Esophagus (tissue), 2 donors: ENCODE data around the gene WNT2B. TPM values are rescaled to one million over a fixed set of nuclear protein-coding genes. Genes with fewer than 3 reads are reported as not detected.
A peak's percentile ranks its signal among the peaks of the same experiment; 100 is the strongest.

ENCODE experiments used
- H3K27ac ChIP-seq, 2 donors: one replicate each; pipeline ENCODE4 v1.5.1; 2013; ENCODE audit warnings: low read depth in 2 of 2, mild to moderate bottlenecking in 2 of 2, inconsistent platforms in 1 of 2, low read length in 1 of 2, moderate library complexity in 1 of 2
- H3K27me3 ChIP-seq, 2 donors: one replicate each; pipeline ENCODE4 v1.6.1; 2013; ENCODE audit warnings: low read length in 2 of 2, control low read depth in 1 of 2, mild to moderate bottlenecking in 1 of 2; ENCODE audit not compliant: insufficient read depth in 2 of 2, control insufficient read depth in 1 of 2
- H3K36me3 ChIP-seq, 2 donors: one replicate each; pipeline ENCODE4 v1.6.1; 2013; ENCODE audit warnings: low read length in 1 of 2; ENCODE audit not compliant: control insufficient read depth in 2 of 2, insufficient read depth in 2 of 2
- H3K4me1 ChIP-seq, 2 donors: one replicate each; pipeline ENCODE4 v1.6.1; 2013; ENCODE audit warnings: low read length in 1 of 2; ENCODE audit not compliant: control insufficient read depth in 2 of 2, insufficient read depth in 2 of 2
- H3K4me3 ChIP-seq, 2 donors: one replicate each; pipeline ENCODE4 v1.5.1; 2013; ENCODE audit warnings: low read length in 2 of 2, mild to moderate bottlenecking in 2 of 2, low read depth in 1 of 2, moderate library complexity in 1 of 2
- H3K9me3 ChIP-seq, 2 donors: one replicate each; pipeline ENCODE4 v1.6.1; 2013; ENCODE audit warnings: mild to moderate bottlenecking in 2 of 2, low read depth in 1 of 2, low read length in 1 of 2, moderate library complexity in 1 of 2; ENCODE audit not compliant: control insufficient read depth in 2 of 2, insufficient read depth in 1 of 2
- WGBS, 2 donors: extraction: QIAGEN DNeasy Blood & Tissue Kit; methylation state at CpG; one replicate each; pipeline ENCODE4 v1.1.7; 2013; 5-methylcytosine and 5-hydroxymethylcytosine counted together
- polyA plus RNA-seq, 2 donors: library from polyadenylated mRNA; stranded (reverse); fragments of 200-250 nt; gene quantifications; one replicate each; pipeline ENCODE4 v1.2.3, GENCODE V29; 2013
- donor health status: healthy with polysubstance abuse.
- donor health status: Bipolar disorder and iron deficiency.

The WNT2B gene
- polyA plus RNA-seq, 2 donors, result 2.2 to 3.2 TPM

DNA sequence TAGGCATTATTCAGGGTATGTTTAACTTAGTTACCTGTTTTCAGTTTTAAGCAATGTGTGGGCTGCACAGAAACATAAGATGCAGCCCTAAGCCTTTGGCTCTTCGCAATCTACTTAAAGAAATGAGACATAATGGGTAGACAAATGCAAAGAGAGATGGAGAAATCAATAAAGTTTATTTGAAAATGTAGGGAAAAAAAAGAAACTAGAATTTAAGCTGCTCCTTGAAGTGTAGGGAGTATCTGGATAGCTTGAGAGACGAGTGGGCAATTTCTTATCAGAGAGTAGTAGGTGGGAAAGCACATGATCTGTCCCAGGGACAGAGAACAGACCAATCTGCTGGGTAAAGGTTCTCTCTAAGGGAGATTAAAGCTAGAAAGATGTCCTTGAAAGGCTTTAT, 8.9 kb downstream of the WNT2B start:
- Histone ChIP-seq H3K27ac (no peak overlapping the region), H3K27me3 (no peaks in the 10 kb centered on the region), H3K9me3 (no peaks in the 10 kb centered on the region), H3K36me3 (peaks cover 0 to 4% of the 10 kb centered on the region in 2 donors), H3K4me1 (peaks cover 0 to 13% of the 10 kb centered on the region in 2 donors), H3K4me3 (no peak overlapping the region)
- WGBS, 2 donors, result 74 to 82% methylated on average over 2 of the region's 2 CpGs

DNA sequence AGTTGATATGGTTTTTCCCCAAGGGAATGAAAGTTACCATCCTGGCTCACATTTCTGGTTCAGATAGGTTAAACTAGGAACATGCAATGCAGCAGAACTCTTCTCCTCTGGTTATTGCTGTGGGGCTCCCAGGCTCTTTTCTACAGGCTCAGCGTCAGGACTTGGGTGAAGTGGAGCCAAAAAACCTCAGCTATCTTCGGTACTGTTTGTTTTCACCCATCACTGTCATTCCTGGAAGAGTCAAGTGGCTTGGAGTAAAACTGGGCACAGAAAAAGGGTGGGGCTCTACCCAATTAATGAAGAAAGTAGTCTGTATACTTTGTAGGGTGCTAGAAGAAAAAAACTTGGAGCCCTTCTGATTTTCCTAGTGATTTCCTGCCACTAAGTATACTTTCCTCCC, 9.4 kb downstream of the WNT2B start:
- H3K27ac ChIP-seq, result no peak overlapping the region

DNA sequence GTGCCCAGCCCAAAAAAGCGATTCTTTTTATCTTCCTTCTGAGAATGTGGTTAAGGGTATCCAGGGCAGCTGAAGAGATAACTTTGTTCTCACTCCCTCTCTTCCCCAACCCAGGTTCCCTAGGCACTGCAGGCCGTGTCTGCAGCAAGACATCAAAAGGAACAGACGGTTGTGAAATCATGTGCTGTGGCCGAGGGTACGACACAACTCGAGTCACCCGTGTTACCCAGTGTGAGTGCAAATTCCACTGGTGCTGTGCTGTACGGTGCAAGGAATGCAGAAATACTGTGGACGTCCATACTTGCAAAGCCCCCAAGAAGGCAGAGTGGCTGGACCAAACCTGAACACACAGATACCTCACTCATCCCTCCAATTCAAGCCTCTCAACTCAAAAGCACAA, 11.4 kb downstream of the WNT2B start:
- no peaks in the 10 kb centered on the region for H3K27me3 ChIP-seq
- peaks cover 0 to 5% of the 10 kb centered on the region in 2 donors for H3K4me1 ChIP-seq
- no peaks in the 10 kb centered on the region for H3K9me3 ChIP-seq
- H3K4me3 ChIP-seq, result no peak overlapping the region
- WGBS, 2 donors, result 86% methylated on average over 9 of the region's 9 CpGs
- no peak overlapping the region for H3K27ac ChIP-seq
- H3K36me3 ChIP-seq, result peaks cover 3 to 4% of the 10 kb centered on the region in 2 donors

More for the DNA sequence above, 9.4 kb downstream of the WNT2B start:
- Histone ChIP-seq H3K9me3 (no peaks in the 10 kb centered on the region), H3K4me3 (no peak overlapping the region), H3K27me3 (no peaks in the 10 kb centered on the region), H3K4me1 (peaks cover 0 to 9% of the 10 kb centered on the region in 2 donors), H3K36me3 (peaks cover 0 to 4% of the 10 kb centered on the region in 2 donors)
- 44 to 60% methylated on average over 2 of the region's 2 CpGs for WGBS, 2 donors

DNA sequence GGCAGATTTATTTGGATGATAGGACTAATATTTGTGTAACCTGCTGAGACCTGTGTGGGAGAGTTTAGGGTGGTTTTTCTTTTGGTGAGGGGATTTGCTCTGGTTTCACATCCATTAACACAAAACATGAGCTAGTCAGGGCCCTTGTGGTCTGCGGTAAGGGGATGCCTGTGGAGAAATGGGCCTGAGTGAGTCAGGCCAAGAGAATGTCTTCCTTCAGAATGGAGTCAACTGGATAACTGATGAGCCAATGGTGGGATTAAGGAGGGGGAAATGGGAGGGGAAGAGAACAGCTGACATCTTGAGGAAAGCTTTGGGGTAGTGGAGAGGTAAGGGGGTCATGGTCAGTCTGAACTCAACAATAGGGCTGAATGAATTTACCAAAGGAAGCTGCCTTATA, 13.9 kb downstream of the WNT2B start:
- Histone ChIP-seq H3K27ac (no peak overlapping the region), H3K9me3 (no peaks in the 10 kb centered on the region), H3K4me3 (no peak overlapping the region), H3K4me1 (no peaks in the 10 kb centered on the region), H3K27me3 (no peaks in the 10 kb centered on the region), H3K36me3 (peaks cover 6% of the 10 kb centered on the region in 2 donors)
- 81 to 92% methylated on average over 1 of the region's 1 CpG for whole genome bisulfite sequencing, 2 donors

DNA sequence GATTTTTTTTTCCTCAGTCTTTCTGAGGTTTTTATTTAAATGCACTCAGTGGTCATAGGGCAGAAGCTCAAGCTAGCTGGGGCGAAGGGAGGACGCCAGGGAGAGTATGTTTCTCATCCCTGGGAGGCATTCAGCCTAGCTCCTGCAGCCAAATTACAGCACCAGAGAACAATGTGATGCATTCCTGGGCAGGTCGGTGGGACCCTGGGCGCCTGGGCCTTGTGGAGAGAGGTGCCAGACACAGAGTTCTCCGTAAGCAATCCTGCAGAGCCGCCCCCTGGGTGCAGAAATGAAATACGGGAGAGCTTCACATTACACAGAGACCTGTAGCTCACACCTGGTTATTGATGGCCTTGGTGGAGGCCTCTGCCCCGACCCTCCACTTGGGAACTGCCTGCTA, 15.5 kb downstream of the WNT2B start:
- no peaks in the 10 kb centered on the region for H3K27me3 ChIP-seq
- H3K4me1 ChIP-seq, result no peaks in the 10 kb centered on the region
- no peaks in the 10 kb centered on the region for H3K9me3 ChIP-seq
- H3K36me3 ChIP-seq, result peaks cover 6% of the 10 kb centered on the region in 2 donors
- H3K27ac ChIP-seq, result no peak overlapping the region
- no peak overlapping the region for H3K4me3 ChIP-seq
- 54 to 69% methylated on average over 8 of the region's 8 CpGs for WGBS, 2 donors

DNA sequence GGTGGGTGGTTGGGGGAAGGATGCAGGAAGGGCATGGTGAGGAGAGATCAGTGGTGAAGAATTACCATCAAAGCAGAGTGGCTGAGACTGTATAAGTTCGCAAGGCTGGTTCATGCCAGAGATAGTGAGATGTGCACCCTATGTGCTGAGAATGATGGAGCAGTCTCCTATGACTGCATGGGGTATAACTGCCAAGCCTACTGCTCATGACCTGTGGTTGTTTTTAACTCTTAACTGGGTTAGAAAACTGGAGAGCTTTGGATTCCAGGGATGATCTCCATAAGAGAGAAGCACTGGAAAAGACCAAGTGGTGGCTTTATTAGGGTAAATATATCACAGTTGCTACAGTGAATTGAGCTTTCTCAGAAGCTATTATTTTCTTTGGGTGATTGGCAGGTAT, 16.2 kb downstream of the WNT2B start:
- Histone ChIP-seq H3K27me3 (no peaks in the 10 kb centered on the region), H3K4me3 (no peak overlapping the region), H3K9me3 (no peaks in the 10 kb centered on the region), H3K36me3 (peaks cover 6% of the 10 kb centered on the region in 2 donors), H3K27ac (no peak overlapping the region), H3K4me1 (no peaks in the 10 kb centered on the region)
- WGBS, 2 donors, result 95 to 100% methylated on average over 1 of the region's 1 CpG

DNA sequence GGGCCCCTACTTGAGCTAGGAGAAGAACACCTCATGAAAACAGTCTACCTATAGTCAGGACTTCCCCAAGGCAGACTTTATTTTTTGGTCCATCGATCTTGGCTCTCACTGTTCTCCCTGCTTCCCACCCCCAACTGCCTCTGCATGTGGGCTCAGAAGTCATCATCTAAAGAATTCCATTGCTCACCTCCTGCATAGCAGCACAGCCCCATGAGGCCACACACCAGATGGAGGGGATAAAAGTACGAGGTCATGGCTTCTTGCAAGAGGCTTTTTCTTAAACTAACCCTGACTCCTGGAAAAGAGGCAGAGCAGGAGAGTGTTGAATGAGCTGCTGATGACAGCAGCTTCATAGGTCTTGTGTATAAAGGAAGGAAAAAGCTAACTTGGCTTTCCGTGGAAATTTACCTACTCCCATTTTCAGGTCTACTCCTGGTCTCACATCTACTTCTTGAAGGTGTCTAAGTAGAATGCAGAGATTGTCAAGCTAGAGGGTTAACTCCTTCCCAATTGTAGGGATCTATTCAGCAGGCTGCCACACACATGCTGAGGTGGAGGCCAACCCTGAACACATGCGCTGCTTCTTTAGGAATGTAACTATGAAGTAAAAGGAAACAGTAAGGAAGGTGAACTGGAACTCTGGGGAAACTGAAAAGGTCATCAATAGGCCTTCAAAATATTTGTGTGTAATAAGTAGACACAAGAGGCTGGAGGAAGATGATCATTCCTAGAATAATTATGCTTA, 18.7 kb downstream of the WNT2B start:
- H3K4me3 ChIP-seq, result no peak overlapping the region
- H3K27me3 ChIP-seq, result no peaks in the 10 kb centered on the region
- no peaks in the 10 kb centered on the region for H3K9me3 ChIP-seq
- no peaks in the 10 kb centered on the region for H3K4me1 ChIP-seq
- peaks cover 2 to 6% of the 10 kb centered on the region in 2 donors for H3K36me3 ChIP-seq
- H3K27ac ChIP-seq, result peak overlapping the region in 1 of 2 donors; percentile 4
- WGBS, 2 donors, result 70 to 74% methylated on average over 4 of the region's 4 CpGs

DNA sequence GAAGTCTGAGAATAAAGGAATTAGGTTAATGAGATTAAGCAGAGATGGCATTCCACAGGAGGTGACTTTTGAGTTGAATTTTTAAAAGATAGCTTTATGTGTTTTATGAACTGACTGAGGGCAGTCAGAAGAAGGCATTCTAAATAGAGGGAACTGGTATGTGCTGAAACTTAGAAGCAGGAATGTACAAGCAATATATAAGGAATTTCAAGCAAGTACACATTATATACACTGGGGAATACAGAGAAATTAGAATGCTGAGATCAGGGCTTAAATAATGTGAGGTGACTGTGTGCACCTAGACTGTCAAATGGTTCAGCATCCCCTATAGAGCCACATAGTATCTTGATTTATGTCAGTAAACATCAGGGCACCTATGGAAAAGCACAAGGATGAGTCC, 19.3 kb downstream of the WNT2B start:
- no peaks in the 10 kb centered on the region for H3K27me3 ChIP-seq
- H3K9me3 ChIP-seq, result no peaks in the 10 kb centered on the region
- no peak overlapping the region for H3K27ac ChIP-seq
- H3K4me1 ChIP-seq, result no peaks in the 10 kb centered on the region
- no peak overlapping the region for H3K4me3 ChIP-seq
- peaks cover 2 to 6% of the 10 kb centered on the region in 2 donors for H3K36me3 ChIP-seq

DNA sequence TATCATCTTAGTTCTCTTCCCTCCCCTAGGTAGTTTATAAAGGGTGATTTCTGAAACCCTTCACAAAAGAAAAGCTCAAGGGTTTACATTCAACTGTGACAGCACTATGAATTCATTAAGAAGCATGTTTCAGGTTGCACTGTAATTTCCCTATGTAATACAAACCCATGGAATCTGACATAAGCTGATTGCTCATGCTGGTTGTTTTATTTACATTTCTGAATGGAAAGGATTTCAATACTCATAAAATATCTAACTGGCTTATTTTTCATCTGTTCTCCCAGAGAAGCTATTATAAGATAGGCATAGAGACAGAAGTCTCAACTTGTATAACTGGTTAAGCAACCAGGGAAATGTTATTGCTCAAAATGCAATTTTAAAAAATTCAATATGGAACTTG, 20.5 kb downstream of the WNT2B start:
- no peak overlapping the region for H3K4me3 ChIP-seq
- peaks cover 2 to 6% of the 10 kb centered on the region in 2 donors for H3K36me3 ChIP-seq
- H3K27ac ChIP-seq, result peak overlapping the region; percentile 70 to 78
- H3K27me3 ChIP-seq, result no peaks in the 10 kb centered on the region
- H3K4me1 ChIP-seq, result no peaks in the 10 kb centered on the region
- no peaks in the 10 kb centered on the region for H3K9me3 ChIP-seq

DNA sequence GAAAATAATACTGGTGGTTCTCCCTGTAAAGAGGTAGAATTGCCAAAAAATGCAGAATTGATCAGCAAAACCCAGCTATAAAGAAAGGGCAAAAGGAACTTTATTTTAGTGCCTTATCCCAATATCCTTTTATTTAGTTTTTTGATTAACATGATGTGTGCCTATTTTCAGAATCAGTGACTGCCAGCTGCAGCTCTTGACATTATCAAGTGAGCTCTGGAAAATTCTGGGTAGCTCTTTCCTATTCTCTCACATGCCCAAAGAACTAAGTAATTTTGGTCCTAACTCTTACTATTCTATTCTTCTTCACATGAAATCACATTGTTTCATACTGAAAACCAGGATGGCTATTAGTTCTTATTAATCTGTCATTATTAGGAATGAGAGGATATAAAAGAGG, 22.1 kb downstream of the WNT2B start:
- H3K4me3 ChIP-seq, result no peak overlapping the region
- no peaks in the 10 kb centered on the region for H3K4me1 ChIP-seq
- no peaks in the 10 kb centered on the region for H3K9me3 ChIP-seq
- peaks cover 2 to 3% of the 10 kb centered on the region in 2 donors for H3K36me3 ChIP-seq
- H3K27ac ChIP-seq, result no peak overlapping the region
- H3K27me3 ChIP-seq, result no peaks in the 10 kb centered on the region
